Stimulated activated CD8-positive, alpha-beta memory T cell treated with anti-CD3 and anti-CD28 coated beads, Interleukin-12 subunit alpha, Interleukin-12 subunit beta, amount 100 ng/mL, for 4 hours (primary cell): ENCODE measurements around the gene LRRC56.

Source experiments
- DNase-seq: peaks from one replicate; pipeline ENCODE4 v3.0.0-alpha.2; 2020; ENCODE audit warnings: low read depth

Gene LRRC56

DNA sequence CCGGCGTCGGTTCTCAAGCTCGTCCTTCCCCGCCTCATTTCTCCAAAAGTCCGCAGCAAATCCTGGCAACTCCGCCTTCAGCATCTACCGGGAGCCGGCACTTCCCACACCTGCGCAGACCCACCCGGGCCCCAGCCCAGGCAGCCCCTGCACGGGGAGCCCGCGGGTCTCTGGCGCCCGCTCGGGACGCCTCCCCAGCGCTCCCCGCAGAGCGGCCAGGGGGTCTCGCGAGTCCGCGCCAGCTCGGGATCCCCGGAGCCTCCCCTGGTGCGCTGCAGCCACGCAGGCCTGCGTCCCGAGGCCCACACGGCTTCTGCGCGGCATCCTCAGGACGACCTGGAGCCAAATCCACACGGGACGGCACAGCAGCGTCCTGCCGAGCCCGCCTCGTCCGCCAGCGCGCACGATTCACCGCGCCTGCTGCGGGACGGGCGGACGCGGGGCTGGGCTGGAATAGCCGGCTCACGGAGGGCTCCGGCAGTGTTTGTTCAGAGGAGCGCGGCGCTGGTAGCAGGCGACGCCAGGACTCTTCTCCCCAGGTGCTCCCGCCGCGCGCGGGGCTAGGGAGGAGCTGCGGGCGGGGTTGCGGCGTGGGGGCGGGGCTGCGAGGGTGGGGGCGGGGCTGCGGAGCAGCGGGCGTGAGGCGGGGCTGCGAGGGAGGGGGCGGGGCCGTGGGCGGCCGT, 38.1 kb downstream of the LRRC56 start:
- DNase-seq: no peak

DNA sequence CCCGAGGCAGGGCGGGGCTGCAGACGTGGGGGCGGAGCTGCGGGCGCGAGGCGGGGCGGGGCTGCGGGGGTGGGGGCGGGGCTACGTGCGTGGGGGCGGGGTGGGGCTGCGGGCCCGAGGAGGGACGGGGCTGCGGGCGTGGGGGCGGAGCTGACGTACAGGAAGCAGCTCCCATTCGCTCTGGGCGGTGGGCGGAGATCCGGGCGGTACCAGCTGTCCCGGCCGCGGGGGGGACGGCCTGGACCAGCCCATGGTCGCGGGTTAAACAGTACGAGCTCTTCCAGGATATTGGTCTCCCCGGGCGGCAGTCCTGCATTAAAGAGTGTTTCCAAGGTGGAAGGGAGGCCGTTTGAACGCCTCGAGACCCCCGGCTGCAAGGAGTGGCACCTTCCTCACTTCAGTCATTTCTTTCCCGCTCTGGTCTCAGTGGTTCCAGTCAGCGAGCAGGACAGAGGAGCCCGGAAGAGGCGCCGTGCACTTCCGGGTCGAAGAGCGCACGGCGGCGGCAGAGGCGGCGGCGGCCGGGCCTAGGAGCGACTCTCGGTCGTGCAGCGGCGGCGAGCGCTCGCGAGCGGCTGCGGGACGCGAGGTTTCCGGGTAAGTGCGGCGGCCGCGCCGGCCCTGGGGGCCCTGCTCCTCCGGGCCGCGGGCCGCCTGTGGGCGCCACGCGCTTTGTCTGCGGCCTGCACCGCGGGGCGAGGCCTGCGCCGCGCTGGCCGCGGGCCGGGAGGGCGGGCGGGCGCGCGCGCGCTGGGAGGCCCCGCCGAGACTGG, 38.9 kb downstream of the LRRC56 start, which contains the start of gene PHRF1:
PHRF1 (plus strand) TSS at position 475 of the 773 bp plus-strand sequence. CDS start 5,043 bp downstream, outside the sequence.
- DNase-seq: peak; percentile 93

DNA sequence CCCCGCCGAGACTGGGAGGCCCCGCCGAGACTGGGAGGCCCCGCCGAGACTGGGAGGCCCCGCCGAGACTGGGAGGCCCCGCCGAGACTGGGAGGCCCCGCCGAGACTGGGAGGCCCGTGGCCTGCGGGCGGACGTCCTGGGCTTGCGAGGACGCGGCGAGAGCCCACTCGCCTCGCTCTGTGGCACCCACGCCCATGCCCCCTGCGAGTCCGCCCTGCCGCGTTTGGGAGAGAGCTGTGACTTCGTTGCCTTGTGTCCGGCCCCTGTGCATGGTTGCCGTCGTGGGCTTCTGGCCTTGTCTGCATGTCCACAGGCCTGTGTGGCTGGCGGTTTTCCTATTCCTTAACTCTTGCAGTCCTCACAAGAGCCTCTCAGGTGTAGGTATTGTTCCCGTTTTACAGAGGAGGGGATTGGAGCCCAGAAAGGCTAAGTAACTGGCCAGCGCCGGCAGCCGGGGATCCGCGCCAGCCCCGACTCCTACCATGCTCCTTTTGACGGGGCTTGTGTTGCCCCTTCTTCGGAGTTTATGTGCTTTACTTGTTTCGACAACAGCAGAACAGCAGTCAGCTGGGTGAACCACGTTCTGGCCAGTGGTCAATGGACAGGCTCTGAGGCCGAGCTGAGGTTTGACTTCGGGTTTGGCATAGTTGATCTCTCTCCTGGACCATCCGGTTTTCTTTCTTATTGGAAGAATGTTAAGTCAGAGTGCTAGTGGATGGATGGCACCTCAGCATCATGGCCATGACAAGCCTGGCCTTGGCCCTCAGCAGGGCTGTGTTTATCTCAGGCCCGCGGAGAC, 39.7 kb downstream of the LRRC56 start:
- DNase-seq: no peak

DNA sequence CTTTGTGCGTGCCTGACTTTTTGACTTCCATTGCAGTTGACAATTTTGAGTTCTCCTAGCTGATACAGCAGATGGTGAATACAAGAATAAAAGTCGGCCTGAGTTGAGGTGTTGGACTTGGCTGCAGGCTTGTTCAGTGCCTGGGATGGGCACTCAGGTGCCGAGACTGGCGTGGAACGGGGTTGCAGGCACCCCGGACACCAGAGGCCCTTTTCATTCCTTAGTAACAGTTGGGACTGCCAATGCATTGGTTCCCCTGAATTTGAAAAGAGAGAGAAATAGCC, 40.2 kb downstream of the LRRC56 start:
- DNase-seq: no peak

DNA sequence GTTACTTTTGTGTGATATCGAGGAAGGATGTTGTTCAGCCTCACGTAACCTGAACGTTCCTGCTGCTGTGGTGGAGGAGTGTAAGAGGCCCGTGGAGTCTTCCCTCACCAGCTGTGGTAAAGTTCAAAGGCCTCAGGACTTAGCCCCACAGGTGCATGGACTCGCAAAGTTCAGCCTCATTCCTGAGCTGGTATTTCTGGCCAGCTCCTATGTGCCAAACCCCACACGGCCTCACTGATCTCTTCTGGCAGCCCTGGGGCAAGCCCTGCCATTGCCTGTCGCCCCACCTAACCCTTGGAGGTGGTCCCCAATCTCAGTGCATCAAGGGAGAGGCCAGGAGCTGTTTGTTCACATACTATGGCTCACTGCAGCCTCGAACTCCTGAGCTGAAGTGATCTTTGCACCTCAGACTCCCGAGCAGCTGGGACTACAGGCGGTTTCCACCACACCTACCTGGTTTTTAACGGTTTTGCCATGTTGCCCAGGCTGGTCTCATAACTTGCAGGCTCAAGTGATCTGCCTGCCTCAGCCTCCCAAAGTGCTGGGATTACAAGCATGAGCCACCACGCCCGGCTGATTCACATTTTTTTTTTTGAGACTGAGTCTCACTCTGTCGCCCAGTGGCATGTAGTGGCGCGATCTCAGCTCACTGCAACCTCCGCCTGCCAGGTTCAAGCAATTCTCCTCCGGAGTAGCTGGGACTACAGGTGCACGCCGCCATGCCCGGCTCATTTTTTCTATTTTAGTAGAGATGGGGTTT, 41.1 kb downstream of the LRRC56 start:
- DNase-seq: no peak

DNA sequence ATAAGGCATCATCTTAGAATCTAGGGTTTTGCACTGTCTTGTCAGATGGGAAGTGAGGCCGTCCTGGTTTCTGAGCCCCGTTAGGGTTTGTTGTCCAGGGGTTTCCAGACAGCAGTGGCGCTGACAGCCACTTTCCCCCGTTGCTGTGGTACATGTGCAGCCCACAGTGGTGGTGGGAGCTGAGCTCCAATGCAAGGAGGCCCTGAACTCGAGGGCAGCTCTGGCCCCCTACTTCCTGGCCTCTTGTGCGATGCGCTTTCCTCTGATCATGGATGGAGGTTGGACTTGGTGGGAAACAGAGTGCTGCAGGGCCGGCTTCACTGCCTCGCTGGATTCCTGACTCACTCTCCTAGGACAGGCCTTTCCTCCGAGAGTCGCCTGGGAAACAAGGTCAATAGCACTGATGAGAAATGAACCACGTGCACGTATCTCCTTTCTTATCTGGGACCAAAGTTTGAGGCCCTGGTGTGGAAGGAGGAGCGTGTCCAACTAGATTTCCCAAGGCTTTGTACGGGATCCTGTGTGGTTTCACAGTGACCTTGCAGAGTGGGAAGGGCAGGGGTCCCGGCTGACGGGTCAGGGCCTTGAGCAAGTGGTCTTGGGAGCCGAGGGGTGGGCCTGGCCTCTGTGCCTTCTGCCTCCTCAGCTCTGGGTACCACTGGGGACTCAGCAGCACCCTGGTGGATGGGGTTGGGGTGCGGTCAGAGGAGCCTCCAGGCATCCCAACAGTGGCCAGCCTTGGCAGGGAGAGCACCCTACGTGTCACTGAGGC, 42.7 kb downstream of the LRRC56 start:
- DNase-seq: no peak

DNA sequence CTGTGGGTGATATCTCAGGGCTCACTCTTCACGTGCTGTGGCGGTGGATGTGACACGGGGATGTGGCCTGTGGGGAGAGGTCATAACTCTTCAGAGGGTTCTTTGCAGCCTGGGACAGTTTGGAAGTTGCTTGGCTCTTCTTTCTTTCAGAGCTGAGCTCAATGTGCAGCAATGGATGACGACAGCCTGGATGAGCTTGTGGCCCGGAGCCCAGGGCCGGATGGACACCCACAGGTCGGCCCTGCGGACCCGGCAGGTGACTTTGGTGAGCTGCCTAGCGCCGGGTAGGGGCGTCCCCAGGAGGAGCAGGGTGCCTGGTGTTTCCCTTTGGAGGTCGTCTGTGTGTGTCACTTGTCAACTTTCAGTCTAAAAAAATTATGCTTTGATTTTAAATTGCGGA, 44.0 kb downstream of the LRRC56 start:
- no peak for DNase-seq

DNA sequence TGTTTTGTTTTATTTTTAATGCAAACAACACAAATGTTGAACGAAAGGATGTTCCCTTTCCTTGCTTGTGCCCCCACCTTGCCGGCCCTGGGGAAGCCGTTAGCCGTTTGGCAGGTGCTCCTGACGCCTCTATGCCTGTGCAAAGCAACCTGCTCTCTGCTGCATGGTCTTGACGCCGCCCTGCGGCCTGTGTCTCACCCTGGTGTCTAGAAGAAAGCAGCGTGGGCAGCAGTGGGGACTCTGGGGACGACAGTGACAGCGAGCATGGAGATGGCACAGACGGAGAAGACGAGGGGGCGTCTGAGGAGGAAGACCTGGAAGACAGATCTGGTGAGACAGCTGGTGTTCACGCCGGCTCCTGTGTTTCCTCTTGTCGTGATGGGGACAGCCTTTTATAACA, 44.4 kb downstream of the LRRC56 start:
- no peak for DNase-seq

DNA sequence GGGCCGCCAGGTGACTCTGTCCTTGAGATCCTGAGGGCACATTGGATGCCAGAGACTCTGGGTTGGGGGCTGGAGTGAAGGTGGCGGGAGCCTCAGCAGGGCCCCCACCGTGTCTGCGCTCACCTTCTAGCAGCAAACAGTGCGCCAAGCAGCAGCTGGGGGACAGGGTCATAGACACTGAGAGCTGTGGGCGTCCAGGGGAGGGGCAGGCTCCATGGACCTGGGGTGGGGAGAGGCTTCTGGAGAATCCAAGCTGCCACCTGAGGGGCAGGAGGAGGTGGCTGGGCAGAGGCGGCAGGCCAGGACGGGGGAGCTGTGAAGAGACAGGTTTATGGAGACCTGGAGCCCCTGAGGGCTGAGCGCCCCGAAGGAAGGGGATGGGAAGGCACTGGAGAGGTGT, 47.0 kb downstream of the LRRC56 start:
- no peak for DNase-seq

DNA sequence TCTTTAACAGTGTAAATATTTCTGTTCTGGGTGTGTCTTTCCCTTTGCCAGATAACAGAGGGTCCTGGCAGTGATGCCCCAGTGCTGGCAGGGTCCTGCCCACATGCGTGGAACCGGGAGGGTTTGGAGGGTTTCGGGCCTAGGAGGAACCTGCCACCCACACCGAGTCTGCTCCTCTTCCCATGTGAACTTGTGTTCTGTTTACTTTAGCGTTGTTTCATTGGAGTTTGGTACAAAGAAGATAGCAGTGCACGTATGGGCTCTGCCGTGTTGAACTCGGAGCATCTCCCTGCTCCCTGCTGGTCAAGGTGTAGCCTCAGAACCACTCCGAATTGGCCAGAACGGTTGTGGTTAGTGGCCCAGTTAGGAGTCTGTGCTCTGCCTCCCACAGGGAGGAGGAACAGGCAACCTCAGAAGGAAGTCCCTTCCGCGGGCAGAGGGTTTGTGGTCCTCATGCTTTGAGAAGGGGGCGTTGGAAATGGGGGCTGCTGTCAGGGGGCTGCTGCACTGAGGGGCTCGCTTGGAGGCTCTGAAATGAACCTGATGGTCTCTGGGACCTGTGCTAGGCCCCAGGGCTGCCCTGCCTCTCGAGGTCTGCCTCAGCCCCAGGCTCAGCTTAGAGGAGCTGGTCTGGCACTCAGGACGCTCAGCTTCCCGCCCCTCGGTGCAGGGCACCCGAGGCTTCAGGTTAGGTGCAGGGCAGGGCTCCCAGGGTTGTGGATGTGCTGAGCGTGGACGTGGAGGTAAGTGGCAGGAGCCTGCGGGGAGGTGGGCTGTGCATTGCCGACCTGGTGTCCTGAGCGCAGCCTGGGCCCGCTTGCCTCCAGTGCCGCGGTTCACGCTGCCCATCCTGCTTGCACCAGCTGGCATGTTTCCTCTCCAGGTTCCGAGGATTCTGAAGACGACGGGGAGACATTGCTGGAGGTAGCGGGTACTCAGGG, 49.3 kb downstream of the LRRC56 start:
- DNase-seq: no peak

DNA sequence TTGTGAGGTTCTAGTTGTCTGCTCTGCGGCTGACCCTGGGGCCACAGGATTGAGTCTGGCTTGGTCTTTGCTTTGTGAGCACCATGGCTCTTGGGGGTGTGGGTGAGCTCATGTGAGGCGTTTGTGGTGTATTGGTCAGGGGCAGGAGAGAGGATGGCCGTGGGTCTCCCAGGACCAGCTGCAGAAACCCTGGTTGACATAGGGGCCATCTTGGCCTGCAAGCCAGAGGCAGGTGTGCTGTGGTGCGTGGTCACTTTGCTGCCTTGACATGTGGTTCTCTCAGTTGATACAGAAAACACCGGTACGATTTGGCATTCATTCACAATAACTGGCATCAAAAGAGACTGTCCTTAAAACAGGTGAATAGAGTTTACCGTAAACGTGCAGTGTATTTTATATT, 50.2 kb downstream of the LRRC56 start:
- DNase-seq: no peak

DNA sequence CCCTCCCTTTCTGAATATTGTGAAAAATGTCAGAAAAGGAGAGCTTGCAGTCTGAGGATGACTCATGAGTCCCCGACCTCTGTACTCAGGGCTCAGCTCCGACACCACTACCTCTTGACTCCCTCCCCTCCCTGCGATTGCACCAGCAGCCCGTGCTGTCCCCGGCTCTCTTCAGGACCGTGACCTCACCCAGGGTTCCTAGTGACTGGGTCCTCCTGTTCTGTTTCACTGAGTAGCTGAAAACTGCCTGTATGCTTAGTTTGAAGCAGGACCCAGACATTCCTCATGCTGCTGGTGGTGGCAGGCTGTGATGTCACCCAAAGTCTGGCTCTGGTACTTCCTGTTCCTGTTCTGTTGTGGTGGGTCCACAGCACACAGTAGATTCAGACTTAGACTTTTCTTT, 50.7 kb downstream of the LRRC56 start:
- peak; percentile 54 for DNase-seq

DNA sequence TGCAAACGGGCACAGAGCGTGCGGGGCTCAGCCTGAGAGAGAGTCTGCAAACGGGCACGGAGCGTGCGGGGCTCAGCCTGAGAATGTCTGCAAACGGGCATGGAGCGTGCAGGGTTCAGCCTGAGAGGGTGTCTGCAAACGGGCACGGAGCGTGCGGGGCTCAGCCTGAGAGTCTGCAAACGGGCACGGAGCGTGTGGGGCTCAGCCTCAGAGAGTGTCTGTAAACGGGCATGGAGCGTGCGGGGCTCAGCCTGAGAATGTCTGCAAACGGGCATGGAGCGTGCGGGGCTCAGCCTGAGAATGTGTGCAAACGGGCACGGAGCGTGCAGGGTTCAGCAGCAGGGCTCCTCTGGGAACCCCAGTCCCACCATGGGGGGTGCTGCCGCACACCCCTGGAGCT, 52.5 kb downstream of the LRRC56 start:
- DNase-seq: no peak

DNA sequence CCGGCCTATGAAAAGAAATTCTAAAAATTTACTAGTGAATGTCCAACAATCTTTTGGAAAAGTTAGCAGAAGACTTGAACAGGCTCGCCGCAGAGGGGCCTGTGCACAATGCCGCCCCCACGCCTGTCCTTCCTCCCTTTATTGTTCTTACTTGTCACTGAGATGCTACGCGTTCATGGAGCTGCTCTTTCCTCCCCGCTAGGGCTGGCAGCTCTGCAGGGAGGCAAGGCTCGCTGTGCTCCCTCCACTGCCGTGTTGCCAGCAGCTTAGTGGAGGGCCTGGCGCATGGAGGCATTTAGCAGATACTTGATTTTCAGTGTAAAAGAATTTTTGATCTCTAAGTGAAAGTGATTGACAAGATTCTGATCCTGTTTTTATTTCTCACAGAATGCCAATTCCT, 53.7 kb downstream of the LRRC56 start:
- DNase-seq: no peak

DNA sequence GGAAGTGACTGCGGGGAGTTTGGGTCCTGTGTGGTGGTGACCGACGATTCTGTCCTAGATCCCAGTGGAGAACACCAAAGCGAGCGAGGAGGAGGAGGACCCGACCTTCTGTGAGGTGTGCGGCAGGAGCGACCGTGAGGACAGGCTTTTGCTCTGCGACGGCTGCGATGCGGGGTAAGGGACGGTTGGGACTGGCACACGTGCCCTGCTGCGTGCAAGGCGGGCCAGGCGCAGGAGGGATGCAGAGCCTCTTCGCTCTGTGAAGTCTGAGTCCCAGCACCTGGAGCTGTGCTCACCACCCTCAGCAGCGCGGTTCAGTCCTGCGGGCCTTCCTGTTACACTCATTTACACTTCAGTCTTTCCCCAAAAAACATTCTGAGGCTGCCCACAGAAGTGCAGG, 55.2 kb downstream of the LRRC56 start:
- no peak for DNase-seq

DNA sequence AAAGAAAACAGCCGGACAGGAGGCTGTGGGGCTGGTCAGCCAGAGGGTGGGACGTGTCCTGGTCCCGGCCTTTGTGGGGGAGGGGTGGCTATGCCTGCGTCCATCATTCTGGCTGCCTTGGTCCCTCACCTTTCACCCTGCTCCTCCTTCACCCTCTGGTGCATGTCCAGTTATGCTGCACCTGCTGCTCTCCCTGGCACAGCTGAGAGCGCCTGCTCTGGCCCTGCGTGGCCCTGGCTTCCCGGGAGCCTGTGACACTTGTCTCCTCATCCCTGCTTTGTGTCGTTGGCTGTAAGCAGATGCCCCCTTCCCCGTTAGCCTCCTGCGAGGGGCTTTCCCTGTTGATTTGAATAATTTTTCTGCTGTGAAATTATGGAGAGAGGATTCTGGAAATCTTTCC, 55.6 kb downstream of the LRRC56 start:
- no peak for DNase-seq

DNA sequence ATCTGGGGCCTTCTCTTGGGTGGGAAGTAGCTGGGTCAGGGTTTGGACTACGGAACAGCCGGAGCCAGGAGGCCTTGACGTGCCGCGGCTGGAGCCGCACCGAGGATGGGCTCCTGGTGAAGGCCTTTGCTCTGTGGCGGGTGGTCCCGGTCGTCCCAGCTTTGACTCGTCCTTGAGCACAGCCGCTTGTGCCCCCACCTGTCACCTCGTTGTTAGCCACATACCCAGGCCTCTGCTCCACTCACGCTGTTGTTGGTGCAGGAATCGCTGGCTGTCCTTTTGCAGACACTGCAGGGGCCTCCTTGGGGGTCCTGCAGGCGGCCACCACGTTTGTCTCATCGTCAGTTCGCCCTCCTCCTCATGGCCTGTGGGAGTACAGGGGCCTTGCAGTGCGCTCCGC, 56.0 kb downstream of the LRRC56 start:
- DNase-seq: no peak

DNA sequence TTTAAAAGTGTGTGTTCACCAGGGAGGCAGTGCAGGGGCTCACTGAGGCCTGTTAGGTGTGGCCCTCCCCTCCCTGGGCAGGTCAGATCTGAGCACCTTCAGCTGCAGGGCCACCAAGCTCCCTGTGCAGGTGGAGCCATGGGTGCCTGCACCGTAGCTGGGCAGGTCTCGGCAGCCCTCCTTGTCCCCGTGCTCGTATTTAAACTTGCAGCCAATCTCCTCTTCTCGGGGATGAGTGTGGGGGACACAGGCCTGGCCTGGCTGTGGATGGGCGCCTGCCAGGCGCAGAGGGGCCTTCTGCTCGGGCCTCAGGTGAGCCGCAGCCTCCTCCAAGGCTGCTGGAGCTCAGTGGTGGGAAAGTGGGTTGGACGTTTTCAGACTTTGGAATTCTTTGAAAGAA, 58.1 kb downstream of the LRRC56 start:
- no peak for DNase-seq

DNA sequence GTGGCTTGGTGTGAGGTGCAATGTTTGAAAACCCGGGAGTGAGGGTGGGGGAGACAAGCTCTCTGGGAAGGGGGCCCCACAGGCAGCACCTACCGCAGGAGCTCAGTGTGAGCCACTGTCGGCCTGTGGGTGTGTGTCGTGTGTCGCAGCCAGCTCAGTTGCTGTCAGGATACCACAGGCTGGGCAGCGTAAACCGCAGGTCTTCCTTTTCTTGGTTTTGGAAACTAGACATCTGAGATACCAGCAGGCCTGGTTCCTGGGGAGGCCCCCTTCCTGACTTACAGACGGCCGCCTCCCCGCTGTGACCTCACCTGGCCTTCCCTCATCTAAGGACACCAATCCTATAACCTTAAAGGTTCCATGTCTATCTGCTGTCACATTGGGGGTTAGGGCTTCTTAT, 59.0 kb downstream of the LRRC56 start:
- DNase-seq: no peak

DNA sequence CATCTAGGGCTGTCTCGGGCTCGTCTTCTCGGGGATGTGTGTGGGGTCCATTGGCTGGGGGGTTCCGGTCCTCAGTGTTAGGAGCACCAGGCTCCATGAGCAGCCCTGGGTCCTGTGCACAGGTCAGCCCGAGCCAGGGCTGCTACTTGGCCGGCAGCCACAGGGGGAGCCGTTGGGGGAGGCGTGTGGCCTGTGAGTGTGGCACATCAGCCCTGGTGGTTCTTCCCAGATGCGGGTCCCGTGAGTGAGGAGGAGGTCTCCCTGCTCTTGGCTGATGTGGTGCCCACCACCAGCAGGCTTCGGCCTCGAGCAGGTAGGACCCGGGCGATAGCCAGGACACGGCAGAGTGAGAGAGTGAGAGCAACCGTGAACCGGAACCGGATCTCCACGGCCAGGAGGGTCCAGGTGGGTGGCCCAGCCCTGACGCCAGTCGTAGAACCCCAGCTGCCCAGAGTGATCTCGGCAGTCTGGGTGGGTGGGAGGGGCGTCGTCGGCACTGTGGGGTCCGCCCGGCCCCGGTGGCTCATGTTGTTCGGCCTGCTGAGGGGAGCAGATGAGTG, 59.9 kb downstream of the LRRC56 start:
- no peak for DNase-seq
